ENCODE measurements around the gene PTBP1.
A peak's percentile ranks its signal among the peaks of the same experiment; 100 is the strongest.

The PTBP1 gene

DNA sequence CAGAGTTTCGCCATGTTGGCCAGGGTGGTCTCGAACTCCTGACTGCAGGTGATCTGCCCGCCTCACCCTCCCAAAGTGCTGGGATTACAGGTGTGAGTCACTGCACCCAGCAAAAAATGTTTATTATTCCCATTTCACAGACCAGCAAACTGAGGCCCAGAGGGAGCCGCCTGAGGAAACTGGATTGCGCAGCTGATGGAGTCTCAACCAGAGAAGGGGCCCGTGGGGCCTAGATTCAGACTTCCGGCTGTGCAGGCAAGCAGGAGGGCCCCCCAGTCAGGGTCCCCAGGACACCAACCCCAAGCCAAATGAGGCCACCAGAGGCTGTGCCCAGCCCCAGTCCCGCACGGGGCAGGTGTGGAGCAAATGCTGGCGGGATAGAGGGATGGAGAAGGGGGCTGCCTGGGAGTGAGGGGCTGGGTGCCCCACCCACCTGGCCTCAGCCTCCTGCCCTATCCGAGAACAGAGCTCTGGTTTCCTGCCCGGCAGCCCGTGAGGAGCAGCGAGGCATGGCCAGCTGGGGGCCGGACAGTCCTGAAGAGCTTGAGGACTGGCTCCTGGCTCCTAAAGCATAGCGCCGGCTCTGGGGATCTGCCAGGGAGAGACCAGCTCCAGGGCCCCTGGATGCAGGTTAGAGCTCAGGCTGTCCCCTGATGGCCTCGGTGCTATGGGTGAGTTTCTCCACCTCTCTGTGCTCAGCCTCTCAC, 24.4 kb upstream of the PTBP1 start:
- DNase-seq: no peak

- DNase-seq: no peak
Measured at GRCh38 chr19:776549-776948, 20.7 kb upstream of the PTBP1 start.

DNA sequence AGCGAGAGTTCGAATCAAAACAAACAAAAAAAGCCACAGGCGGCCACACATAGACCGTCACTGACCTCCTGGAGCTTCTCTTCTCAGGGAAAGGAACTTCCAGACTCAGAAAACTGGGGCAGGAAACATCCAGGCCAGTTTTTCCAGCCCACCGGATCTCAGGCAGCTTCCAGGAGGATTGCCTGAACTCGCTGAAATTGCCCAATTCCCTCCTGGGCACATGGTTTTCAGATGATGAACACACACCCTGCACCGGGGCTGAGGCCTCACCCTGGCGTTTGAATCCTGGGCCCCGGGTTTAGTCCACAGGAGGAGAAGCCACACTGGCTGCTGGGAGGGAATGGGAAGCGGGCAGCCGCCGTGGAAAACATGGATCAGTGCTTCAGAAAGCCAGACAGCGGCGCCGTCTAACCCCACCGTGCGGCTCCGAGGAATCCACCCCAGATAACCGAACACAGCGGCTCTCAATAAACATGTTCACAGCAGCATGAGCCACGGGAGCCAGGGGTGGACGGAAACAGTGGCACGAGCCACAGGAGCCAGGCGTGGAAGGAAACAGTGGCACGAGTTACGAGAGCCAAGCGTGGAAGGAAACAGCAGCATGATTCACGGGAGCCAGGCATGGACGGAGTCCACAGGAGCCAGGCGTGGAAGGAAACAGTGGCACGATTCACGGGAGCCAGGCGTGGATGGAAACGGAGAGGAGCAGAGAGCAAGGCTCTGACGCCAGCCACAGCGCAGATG, 18.2 kb upstream of the PTBP1 start:
- DNase-seq: no peak

DNA sequence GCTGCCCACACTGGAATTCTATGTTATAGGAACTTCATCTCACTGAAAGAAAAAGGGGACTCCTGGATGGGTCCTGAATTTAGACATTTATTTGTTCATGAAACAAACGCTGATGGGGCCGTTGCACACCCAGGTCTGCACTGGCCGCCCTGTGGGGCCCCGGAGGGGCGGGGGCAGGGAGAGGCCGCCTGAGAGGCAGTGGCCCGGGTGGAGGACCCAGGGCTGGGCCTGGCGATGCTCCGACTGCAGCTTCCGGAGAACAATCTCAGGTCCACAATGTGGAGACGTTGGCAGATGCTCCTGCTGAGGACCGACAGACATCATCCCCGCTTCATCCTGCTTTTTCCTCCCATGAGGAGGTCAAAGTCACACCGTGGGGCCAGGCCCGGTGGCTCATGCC, 16.3 kb upstream of the PTBP1 start:
- DNase-seq: no peak

DNA sequence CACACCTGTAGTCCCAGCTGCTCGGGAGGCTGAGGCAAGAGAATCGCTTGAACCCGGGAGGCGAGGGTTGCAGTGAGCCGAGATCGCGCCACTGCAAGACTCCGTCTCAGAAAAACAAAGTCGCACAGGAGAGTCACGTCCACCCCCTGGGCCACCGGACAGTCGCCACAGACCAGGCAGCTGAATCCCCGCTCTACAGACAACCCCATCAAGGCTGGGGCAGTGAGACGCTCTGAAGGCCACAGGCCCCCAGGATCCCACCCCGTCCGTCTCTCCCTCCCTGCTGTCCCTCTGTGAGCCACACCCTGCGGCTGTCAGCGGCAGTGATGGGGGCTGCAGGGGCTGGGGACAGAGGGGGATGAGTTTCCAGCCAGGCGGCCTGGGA, 15.5 kb upstream of the PTBP1 start:
- DNase-seq: no peak

DNA sequence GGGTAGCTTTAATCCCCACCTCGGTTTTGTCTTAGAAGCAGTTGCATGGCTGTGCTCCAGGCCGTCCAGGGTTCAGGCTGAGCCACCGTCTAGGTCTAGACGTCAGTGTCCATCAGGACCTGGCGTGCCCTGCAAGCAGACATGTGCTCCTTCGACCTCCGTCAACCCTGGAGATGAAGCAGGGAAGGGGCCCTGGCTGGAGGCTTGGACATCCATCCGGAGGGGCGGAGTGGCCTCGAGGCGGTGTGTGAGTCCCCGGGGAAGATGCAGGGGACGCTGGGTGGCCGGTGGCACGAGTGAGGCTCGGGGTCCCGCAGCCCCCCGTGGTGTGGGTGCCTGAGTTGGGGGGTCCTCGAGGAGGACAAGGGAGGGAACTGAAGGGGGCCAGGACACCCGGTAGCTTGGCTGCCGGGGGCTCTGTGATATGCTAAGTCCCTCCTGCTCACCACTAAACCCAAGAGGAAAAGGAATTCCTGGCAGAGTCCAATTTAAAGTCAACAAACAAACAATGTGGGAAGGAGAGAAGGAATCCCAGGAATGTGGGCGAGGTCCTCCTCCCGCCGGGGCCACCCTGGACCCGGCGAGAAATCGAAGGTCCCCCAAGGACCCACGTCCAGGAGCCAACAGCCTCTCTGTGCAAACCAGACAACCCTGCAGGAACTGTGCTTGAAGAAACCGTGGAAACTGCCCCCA, 14.9 kb upstream of the PTBP1 start:
- DNase-seq: no peak

DNA sequence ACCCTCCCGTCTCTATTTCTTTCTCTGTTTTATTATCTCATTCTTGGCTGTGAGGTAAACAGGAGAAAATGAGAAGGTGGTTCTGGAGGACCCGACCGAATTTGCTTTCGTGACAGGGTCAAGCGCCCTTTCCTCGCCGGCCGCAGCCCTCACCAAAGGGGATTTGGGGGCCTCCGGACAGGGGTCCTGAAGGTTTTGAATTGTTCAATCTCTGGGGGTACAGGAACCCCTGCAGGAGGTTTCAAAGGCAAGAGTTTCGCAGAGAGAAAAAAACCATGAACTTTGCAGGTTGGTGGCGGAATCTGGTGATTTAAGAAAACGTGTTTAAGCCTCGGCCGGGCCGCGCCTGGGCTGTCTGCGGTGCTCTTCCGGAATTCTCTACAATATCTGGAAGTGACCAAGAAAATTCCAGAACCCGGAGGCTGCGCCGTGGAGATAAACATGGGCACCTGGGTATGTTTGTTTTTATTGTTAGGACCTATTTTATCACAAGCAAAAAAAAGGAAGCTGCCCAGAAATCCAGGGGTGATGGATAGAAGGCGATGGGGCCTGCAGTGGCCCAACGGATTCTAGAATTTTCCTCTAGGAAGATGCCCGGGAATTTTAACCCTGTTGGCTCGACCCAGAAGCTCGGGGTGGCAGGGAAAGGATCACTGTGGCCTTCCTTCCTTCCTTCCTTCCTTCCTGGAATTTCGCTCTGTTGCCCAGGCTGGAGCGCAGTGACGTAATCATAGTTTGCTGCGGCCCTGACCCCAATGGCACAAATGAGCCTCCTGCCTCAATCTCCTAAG, 14.2 kb upstream of the PTBP1 start:
- DNase-seq: no peak

DNA sequence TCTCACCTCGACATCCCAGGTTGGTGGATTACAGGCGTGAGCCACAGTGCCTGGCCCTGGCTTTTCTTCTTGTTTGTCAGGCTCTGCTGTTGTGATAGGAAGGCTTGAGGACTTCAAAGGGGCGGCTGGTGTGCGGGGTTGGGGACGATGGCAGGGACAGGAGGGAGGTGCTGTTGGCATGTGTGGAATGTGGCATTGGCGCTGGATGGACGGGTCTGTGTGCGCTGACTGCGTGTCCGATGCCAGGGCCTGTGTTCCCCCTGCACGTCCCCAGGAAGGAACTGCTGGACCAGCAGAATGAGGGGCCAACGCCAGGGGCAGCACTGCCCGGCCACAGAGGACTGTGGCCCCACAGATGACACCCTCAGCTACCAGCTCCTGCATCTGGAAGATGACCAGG, 12.7 kb upstream of the PTBP1 start:
- DNase-seq: no peak

GRCh38 chr19:787536-787935, 9.7 kb upstream of the PTBP1 start:
- no peak for DNase-seq

- no peak for DNase-seq
Measured at GRCh38 chr19:788686-788982, 8.6 kb upstream of the PTBP1 start.

DNA sequence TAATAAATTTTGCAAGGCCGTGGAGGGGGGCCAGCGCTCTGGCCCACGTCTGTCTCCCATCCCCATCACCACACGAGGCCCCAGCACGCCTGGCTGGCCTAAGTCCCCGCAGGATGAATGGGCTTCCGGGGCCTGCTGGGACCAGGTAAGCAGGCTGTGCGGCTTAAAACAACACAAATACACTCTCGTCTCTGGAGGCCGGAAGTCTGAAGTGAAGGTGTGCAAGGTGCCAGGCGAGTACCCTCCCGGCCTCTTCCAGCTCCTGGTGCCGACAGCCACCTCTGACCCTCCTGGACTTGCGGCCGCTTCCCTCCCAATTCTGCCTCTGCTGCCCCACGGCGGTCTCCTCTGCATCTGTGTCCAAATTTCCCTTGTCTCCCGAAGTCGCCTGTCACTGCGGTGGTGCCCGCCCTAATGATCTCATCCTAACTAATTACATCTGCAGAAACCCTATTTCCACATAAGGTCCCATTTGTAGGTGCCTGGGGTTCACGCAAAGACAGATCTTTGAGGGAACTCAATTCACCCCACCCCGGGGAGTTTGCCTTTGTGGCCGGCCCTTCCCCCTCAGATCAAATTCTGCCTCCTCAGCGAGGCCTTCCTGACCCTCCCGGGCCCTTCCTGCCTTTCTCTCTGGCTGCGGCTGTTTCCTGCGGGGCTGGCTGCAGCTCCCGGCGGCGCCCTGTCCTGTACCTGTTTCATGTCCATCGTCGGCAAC, 8.1 kb upstream of the PTBP1 start:
- DNase-seq: no peak

- no peak for DNase-seq
Measured at GRCh38 chr19:789701-790060, 7.6 kb upstream of the PTBP1 start.

DNA sequence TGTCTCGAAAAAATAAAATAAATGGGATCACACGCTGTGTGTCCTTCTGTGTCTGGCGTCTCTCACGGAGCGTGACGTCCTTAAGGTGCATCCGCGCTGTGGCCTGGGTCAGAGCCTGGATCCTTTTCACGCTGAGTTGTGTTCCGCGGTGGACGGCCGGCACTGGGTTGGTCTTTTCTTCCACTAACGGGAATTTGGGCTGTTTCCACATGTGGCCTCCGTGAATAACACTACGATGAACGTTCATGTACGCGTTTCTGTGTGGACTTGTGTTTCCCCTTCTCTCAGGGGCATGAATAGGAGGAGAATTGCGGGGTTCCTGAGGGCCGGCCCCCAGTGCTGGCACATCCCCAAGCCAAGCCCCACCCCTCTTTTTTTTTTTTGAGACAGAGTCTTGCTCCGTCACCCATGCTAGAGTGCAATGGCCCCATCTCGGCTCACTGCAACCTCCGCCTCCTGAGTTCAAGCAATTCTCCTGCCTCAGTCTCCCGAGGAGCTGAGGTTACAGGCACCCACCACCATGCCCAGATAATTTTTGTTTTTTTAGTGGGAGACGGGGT, 6.2 kb upstream of the PTBP1 start:
- DNase-seq: no peak

- peak; percentile 89 for DNase-seq
Measured at GRCh38 chr19:791567-792305, 5.5 kb upstream of the PTBP1 start.

DNA sequence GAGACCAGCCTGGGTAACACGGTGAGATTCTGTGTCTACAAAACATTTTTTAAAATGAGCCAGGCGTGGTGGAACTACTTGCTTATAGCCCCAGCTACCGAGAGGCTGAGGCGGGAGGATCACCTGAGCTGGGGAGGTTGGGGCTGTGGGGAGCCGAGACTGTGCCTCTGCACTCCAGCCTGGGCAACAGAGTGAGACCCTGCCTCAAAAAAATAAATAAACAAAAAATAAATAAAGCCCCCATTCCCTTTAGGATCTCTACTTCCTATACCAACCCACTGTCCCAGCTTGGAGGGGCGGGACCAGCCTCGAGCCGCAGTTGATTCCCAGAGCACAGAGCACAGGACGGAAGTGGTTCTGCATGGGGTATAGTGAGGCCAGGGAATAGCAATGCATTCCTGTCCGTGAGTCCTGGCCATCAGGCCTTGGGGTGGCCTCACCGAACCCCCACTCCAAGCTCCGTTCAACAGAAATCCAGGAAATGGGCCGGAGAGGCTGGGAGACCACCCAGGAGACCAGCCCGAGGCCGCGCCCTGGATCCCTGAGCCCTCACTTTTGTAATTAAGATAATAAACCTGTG, 4.9 kb upstream of the PTBP1 start:
- DNase-seq: peak; percentile 70

- no peak for DNase-seq
Measured at GRCh38 chr19:793806-794205, 3.4 kb upstream of the PTBP1 start.

GRCh38 chr19:795073-795611, 2.1 kb upstream of the PTBP1 start:
- DNase-seq: no peak

DNA sequence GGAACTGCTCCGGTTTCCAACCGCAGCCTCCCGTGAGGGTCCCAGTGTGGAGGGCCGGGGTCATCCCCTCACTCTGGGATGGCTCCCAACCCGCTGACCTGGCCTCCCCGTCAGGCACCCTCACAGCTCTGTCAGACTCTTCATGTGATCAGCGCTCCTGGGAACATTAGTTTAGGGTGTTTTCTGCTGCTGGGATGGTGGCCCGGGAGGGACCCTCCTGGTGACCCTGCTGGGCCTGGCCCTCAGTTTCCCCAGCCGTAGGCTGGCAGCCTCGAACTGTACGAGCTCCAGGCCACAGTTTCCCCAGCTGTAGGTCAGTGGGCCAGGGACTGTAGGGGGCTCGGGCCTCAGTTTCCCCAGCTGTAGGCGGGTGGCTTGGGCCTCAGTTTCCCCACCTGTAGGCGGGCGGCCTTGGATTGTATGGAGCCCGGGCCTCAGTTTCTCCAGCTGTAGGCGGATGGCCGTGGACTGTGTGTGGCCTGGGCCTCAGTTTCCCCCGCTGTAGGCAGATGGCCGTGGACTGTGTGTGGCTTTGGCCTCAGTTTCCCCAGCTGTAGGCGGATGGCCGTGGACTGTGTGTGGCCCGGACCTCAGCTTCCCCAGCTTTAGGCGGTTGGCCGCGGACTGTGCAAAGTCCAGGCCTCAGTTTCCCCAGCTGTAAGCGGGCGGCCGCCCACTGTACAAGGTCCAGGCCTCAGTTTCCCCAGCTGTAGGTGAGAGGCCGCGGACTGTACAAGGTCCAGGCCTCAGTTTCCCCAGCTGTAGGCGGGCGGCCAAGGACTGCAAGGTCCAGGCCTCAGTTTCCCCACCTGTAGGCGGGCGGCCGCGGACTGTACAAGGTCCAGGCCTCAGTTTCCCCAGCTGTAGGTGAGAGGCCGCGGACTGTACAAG, 1.3 kb upstream of the PTBP1 start:
- no peak for DNase-seq

DNA sequence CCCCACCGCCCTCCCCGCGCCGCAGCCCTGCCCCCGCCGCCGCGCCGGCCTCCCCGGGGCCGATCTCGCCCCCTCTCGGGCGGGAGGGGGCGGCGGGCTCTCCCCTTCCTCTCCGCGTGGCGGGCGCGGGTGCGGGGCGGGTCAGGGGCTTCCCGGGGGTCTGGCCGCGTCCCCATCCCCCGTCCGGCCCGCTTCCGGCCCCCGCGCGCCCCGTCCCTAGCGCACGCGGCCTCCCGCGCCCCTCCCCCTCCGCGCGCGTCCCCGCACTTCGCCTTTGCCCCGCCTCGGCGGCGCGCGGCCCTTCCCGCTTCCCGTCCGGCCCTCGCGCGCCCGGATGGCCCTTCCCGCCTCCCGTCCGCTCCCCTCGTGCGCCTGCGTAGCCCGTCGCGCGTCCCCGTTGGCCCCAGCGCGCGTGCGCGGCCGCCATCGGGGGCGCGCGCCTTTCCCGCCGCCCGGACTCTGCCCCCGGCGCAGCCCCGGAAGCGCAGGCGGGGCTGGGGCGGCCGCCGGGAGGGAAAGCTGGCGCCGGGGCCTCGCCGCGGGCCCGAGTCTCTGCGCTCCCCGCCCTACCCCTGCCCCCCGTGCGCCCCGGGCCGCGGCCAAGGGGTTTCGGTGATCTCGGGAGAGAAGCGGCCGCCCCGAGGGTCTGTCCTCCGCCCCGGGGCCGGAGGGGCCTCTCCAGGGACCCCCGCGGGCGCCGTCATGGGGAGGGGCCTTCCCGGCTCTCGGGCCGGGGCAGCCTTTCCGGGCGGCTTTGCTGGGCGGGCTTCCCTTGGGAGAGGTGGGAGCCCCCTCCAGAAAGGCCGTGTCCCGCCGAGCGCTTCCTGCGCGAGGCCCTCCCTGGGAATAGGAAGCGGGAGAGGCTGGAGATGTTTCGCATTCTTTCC, 519 bp downstream of the PTBP1 start:
- DNase-seq: peak; percentile 81
